ENCODE data around the gene EPAS1.

DNA sequence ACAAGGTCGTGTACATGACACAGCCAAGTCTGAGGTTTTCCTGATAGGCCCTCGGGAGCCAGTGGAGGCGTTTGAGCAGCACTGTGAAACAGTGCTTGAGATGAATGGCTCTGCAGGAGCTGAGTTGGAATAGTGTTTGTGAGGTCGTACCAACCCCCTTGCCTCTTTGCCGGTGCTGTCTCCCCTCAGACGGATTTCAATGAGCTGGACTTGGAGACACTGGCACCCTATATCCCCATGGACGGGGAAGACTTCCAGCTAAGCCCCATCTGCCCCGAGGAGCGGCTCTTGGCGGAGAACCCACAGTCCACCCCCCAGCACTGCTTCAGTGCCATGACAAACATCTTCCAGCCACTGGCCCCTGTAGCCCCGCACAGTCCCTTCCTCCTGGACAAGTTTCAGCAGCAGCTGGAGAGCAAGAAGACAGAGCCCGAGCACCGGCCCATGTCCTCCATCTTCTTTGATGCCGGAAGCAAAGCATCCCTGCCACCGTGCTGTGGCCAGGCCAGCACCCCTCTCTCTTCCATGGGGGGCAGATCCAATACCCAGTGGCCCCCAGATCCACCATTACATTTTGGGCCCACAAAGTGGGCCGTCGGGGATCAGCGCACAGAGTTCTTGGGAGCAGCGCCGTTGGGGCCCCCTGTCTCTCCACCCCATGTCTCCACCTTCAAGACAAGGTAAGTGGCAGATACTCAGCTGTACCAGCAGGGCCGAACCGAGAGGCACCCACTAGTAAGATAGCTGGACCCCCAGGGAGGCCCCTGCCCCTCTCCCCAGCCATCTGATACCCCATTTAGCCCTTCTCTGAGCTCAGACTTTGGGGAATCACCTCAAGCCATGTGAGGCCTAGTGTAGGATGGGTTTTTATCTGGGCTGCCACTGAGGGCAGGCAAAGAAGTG lies 83.1 kb downstream of the EPAS1 start:
- TF ChIP-seq, protein P1, sequence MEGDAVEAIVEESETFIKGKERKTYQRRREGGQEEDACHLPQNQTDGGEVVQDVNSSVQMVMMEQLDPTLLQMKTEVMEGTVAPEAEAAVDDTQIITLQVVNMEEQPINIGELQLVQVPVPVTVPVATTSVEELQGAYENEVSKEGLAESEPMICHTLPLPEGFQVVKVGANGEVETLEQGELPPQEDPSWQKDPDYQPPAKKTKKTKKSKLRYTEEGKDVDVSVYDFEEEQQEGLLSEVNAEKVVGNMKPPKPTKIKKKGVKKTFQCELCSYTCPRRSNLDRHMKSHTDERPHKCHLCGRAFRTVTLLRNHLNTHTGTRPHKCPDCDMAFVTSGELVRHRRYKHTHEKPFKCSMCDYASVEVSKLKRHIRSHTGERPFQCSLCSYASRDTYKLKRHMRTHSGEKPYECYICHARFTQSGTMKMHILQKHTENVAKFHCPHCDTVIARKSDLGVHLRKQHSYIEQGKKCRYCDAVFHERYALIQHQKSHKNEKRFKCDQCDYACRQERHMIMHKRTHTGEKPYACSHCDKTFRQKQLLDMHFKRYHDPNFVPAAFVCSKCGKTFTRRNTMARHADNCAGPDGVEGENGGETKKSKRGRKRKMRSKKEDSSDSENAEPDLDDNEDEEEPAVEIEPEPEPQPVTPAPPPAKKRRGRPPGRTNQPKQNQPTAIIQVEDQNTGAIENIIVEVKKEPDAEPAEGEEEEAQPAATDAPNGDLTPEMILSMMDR (IDR thresholded peaks at IDR 0.05) = no peak
- TF ChIP-seq POLR2A (IDR thresholded peaks at IDR 0.05) = no peak
